Endodermal cell (in vitro differentiated cells): Measurements from ENCODE around the gene SDHB. TPM values are rescaled to one million over a fixed set of nuclear protein-coding genes. Genes with fewer than 3 reads are reported as not detected.

Source experiments
- DNase-seq: peaks from one replicate; pipeline ENCODE4 v3.0.0-alpha.2; 2017
- H3K27ac ChIP-seq: 2 replicates; pipeline ENCODE4 v1.5.1; 2013; ENCODE audit warnings: mild to moderate bottlenecking, low read depth, low read length, moderate library complexity
- H3K27me3 ChIP-seq: 2 replicates; pipeline ENCODE4 v1.6.1; 2013; ENCODE audit warnings: mild to moderate bottlenecking, low read length, moderate library complexity; ENCODE audit not compliant: insufficient read depth, control insufficient read depth, poor library complexity, severe bottlenecking
- H3K36me3 ChIP-seq: 2 replicates; pipeline ENCODE4 v1.7.0; 2013; ENCODE audit warnings: mild to moderate bottlenecking, low read length, moderate library complexity; ENCODE audit not compliant: control insufficient read depth, insufficient read depth
- H3K4me1 ChIP-seq: one replicate; pipeline ENCODE4 v1.7.0; 2013; ENCODE audit warnings: low read length; ENCODE audit not compliant: control insufficient read depth, insufficient read depth
- H3K4me3 ChIP-seq: 2 replicates; pipeline ENCODE4 v1.5.1; 2013; ENCODE audit warnings: mild to moderate bottlenecking, low read length, moderate library complexity
- H3K9ac ChIP-seq: 2 replicates; pipeline ENCODE4 v1.6.1; 2013; ENCODE audit warnings: mild to moderate bottlenecking, low read length, moderate library complexity; ENCODE audit not compliant: poor library complexity, severe bottlenecking; ENCODE audit errors: extremely low read depth
- H3K9me3 ChIP-seq: 2 replicates; pipeline ENCODE4 v1.6.1; 2013; ENCODE audit warnings: mild to moderate bottlenecking, low read length, moderate library complexity; ENCODE audit not compliant: control insufficient read depth
- H3K27ac Mint-ChIP-seq: 2 replicates; pipeline ENCODE4 v1.8.0; 2020; ENCODE audit warnings: mixed read lengths
- H3K27me3 Mint-ChIP-seq: 2 replicates; pipeline ENCODE4 v1.8.0; 2021; ENCODE audit warnings: mild to moderate bottlenecking, mixed read lengths; ENCODE audit not compliant: insufficient read depth
- H3K36me3 Mint-ChIP-seq: 2 replicates; pipeline ENCODE4 v1.8.0; 2020; ENCODE audit warnings: low read depth, mixed read lengths
- H3K4me1 Mint-ChIP-seq: 2 replicates; pipeline ENCODE4 v1.8.0; 2020; ENCODE audit warnings: mixed read lengths
- H3K4me3 Mint-ChIP-seq: 2 replicates; pipeline ENCODE4 v1.8.0; 2020; ENCODE audit warnings: mild to moderate bottlenecking, moderate library complexity, mixed read lengths
- H3K9me3 Mint-ChIP-seq: 2 replicates; pipeline ENCODE4 v1.8.0; 2020; ENCODE audit warnings: mild to moderate bottlenecking, mixed read lengths
- CTCF ChIP-seq: fragments of 200-600 bp; sonication (generic); conservative IDR thresholded peaks from 2 replicates; pipeline ENCODE4 v1.5.0; 2021; ENCODE audit warnings: antibody characterized with exemption, mild to moderate bottlenecking
- WGBS, 2 experiments: methylation state at CpG; one replicate each; pipeline versions ENCODE4 v1.1.5 to v1.1.7; 2013; ENCODE audit warnings: missing lambda C conversion rate in 2 of 2, mixed read lengths in 1 of 2; ENCODE audit not compliant: insufficient coverage in 1 of 2, insufficient read length in 1 of 2; 5-methylcytosine and 5-hydroxymethylcytosine counted together
- total RNA-seq, 2 donors: library from RNA; stranded (reverse); fragmentation: NEBNext Ultra II Directional in 1 of 2; extraction: Animal tissue kit (Norgen Biotek cat#: 25700) in 1 of 2; gene quantifications; 2 replicates in 1 of 2; 3 replicates in 1 of 2; pipeline ENCODE4 v1.2.1, GENCODE V29; 2021

Gene SDHB
- total RNA-seq, 2 donors from 2014 or later, result 68.5 to 75.2 TPM

- 94% methylated on average over 12 to 14 of the region's 14 CpGs for WGBS, 2 experiments
- H3K9ac ChIP-seq, result no peak overlapping the region
- peaks cover 23% of the 10 kb centered on the region for H3K36me3 ChIP-seq
These were observed 57.0 kb downstream of the SDHB start for GRCh38 chr1:16996845-16997244.

GRCh38 chr1:16993521-16994038 is 60.3 kb downstream of the SDHB start:
- Mint-ChIP-seq H3K27ac (no peak overlapping the region), H3K36me3 (peaks cover 14% of the 10 kb centered on the region), H3K4me1 (no peaks in the 10 kb centered on the region), H3K4me3 (no peak overlapping the region), H3K9me3 (no peaks in the 10 kb centered on the region), H3K27me3 (no peaks in the 10 kb centered on the region)
- Histone ChIP-seq H3K9me3 (no peaks in the 10 kb centered on the region), H3K27ac (no peak overlapping the region), H3K4me3 (no peak overlapping the region), H3K36me3 (peaks cover 3% of the 10 kb centered on the region), H3K9ac (no peak overlapping the region), H3K4me1 (no peaks in the 10 kb centered on the region), H3K27me3 (no peaks in the 10 kb centered on the region)
- no peak for DNase-seq
- TF ChIP-seq CTCF, result no peak
- WGBS, 2 experiments, result 88 to 92% methylated on average over 4 to 15 of the region's 15 CpGs

More at GRCh38 chr1:16996845-16997244, 57.0 kb downstream of the SDHB start:
- Histone ChIP-seq H3K4me3 (no peak overlapping the region), H3K4me1 (no peaks in the 10 kb centered on the region), H3K27ac (no peak overlapping the region), H3K27me3 (no peaks in the 10 kb centered on the region), H3K9me3 (no peaks in the 10 kb centered on the region)
- H3K27me3 Mint-ChIP-seq, result no peaks in the 10 kb centered on the region
- no peak overlapping the region for H3K27ac Mint-ChIP-seq
- no peak for DNase-seq
- H3K9me3 Mint-ChIP-seq, result no peaks in the 10 kb centered on the region
- no peak for TF ChIP-seq CTCF
- peaks cover 28% of the 10 kb centered on the region for H3K36me3 Mint-ChIP-seq
- no peak overlapping the region for H3K4me3 Mint-ChIP-seq
- no peaks in the 10 kb centered on the region for H3K4me1 Mint-ChIP-seq

- no peak for TF ChIP-seq CTCF
- no peak overlapping the region for H3K4me3 ChIP-seq
- no peak overlapping the region for H3K27ac ChIP-seq
- H3K9me3 ChIP-seq, result no peaks in the 10 kb centered on the region
- no peaks in the 10 kb centered on the region for H3K27me3 ChIP-seq
- Mint-ChIP-seq H3K36me3 (peaks cover 14% of the 10 kb centered on the region), H3K27ac (no peak overlapping the region), H3K4me1 (no peaks in the 10 kb centered on the region), H3K9me3 (no peaks in the 10 kb centered on the region), H3K27me3 (no peaks in the 10 kb centered on the region), H3K4me3 (no peak overlapping the region)
- no peak for DNase-seq
- no peaks in the 10 kb centered on the region for H3K36me3 ChIP-seq
- H3K4me1 ChIP-seq, result no peaks in the 10 kb centered on the region
- 91 to 96% methylated on average over 6 to 9 of the region's 9 CpGs for WGBS, 2 experiments
- H3K9ac ChIP-seq, result no peak overlapping the region
These were observed 61.2 kb downstream of the SDHB start for GRCh38 chr1:16992675-16993074.
